ENCODE measurements around the gene PRKAR2B. TPM values are rescaled to one million over a fixed set of nuclear protein-coding genes. Genes with fewer than 3 reads are reported as not detected.

The PRKAR2B gene
- total and polyA plus RNA-seq, 3 experiments from 2014 or later, result 0.93 to 1.2 (median 1.1) TPM

- H3K4me1 Mint-ChIP-seq, result peaks cover 33 to 45% (median 43%) of the 10 kb centered on the region in 3 donors
- no peaks in the 10 kb centered on the region for H3K9me3 Mint-ChIP-seq
- H3K27me3 Mint-ChIP-seq, result no peaks in the 10 kb centered on the region
- DNase-seq, result no peak
- no peaks in the 10 kb centered on the region for H3K9me3 ChIP-seq (ENCODE audit: low read length)
- no peak overlapping the region for H3K27ac ChIP-seq (ENCODE audit: low read depth, low read length)
- H3K27ac Mint-ChIP-seq, result no peak overlapping the region
- H3K27me3 ChIP-seq (ENCODE audit: insufficient read depth, low read length, poor library complexity, severe bottlenecking), result no peaks in the 10 kb centered on the region
- CTCF ChIA-PET, result interaction anchor here (1.1 kb wide), 1 partner anchor 542 kb away, joined by 3 read pairs; no protein-coding TSS in a partner anchor
- no peak overlapping the region for H3K4me3 Mint-ChIP-seq
- POLR2A ChIA-PET, result interaction anchor here (0.6 to 1.4 kb wide), 3 partner anchors 8 to 17 kb away, joined by 3 to 5 read pairs (median 3); partner anchors contain the start of gene HBP1
- H3K4me1 ChIP-seq (ENCODE audit: insufficient read depth, low read length), result peaks cover 1% of the 10 kb centered on the region
- H3K36me3 Mint-ChIP-seq, result peaks cover 17 to 87% (median 43%) of the 10 kb centered on the region in 3 donors
- peaks cover 66% of the 10 kb centered on the region for H3K36me3 ChIP-seq (ENCODE audit: insufficient read depth, low read length)
- no peak overlapping the region for H3K4me3 ChIP-seq (ENCODE audit: low read length)
Measured at GRCh38 chr7:107185716-107186115, 141.2 kb downstream of the PRKAR2B start.

GRCh38 chr7:107186240-107186639 lies 141.7 kb downstream of the PRKAR2B start:
- no peaks in the 10 kb centered on the region for H3K9me3 Mint-ChIP-seq
- Histone ChIP-seq H3K4me3 (ENCODE audit: low read length) (no peak overlapping the region), H3K36me3 (ENCODE audit: insufficient read depth, low read length) (peaks cover 67% of the 10 kb centered on the region), H3K9me3 (ENCODE audit: low read length) (no peaks in the 10 kb centered on the region), H3K27me3 (ENCODE audit: insufficient read depth, low read length, poor library complexity, severe bottlenecking) (no peaks in the 10 kb centered on the region), H3K4me1 (ENCODE audit: insufficient read depth, low read length) (no peaks in the 10 kb centered on the region), H3K27ac (ENCODE audit: low read depth, low read length) (no peak overlapping the region)
- ChIA-PET POLR2A (interaction anchor here (1.0 to 1.4 kb wide), 2 partner anchors 9 to 18 kb away, joined by 3 to 5 read pairs; partner anchors contain the start of gene HBP1), CTCF (interaction anchor here (1.1 kb wide), 1 partner anchor 541 kb away, joined by 3 read pairs; no protein-coding TSS in a partner anchor)
- peaks cover 17 to 86% (median 39%) of the 10 kb centered on the region in 3 donors for H3K36me3 Mint-ChIP-seq
- H3K27me3 Mint-ChIP-seq, result no peaks in the 10 kb centered on the region
- H3K4me1 Mint-ChIP-seq, result peaks cover 28 to 39% (median 38%) of the 10 kb centered on the region in 3 donors
- H3K4me3 Mint-ChIP-seq, result no peak overlapping the region
- H3K27ac Mint-ChIP-seq, result peak overlapping the region in 1 of 8 donors; percentile 17
- no peak for DNase-seq

GRCh38 chr7:107187774-107188173 lies 143.3 kb downstream of the PRKAR2B start:
- no peak for DNase-seq
- POLR2A ChIA-PET, result interaction anchor here (0.5 kb wide), 1 partner anchor 375 kb away, joined by 4 read pairs; no protein-coding TSS in a partner anchor
- Histone ChIP-seq H3K27me3 (ENCODE audit: insufficient read depth, low read length, poor library complexity, severe bottlenecking) (no peaks in the 10 kb centered on the region), H3K9me3 (ENCODE audit: low read length) (no peaks in the 10 kb centered on the region), H3K4me3 (ENCODE audit: low read length) (no peak overlapping the region), H3K27ac (ENCODE audit: low read depth, low read length) (no peak overlapping the region), H3K4me1 (ENCODE audit: insufficient read depth, low read length) (no peaks in the 10 kb centered on the region), H3K36me3 (ENCODE audit: insufficient read depth, low read length) (peaks cover 76% of the 10 kb centered on the region)
- no peaks in the 10 kb centered on the region for H3K9me3 Mint-ChIP-seq
- H3K4me3 Mint-ChIP-seq, result no peak overlapping the region
- peaks cover 17 to 90% (median 43%) of the 10 kb centered on the region in 3 donors for H3K36me3 Mint-ChIP-seq
- H3K4me1 Mint-ChIP-seq, result peaks cover 30 to 41% (median 34%) of the 10 kb centered on the region in 3 donors
- peak overlapping the region in 1 of 8 donors; percentile 19 for H3K27ac Mint-ChIP-seq
- H3K27me3 Mint-ChIP-seq, result no peaks in the 10 kb centered on the region
- CTCF ChIA-PET, result no interaction called here

GRCh38 chr7:107190090-107190489 lies 145.6 kb downstream of the PRKAR2B start:
- DNase-seq, result no peak
- Histone ChIP-seq H3K27me3 (ENCODE audit: insufficient read depth, low read length, poor library complexity, severe bottlenecking) (no peaks in the 10 kb centered on the region), H3K4me3 (ENCODE audit: low read length) (no peak overlapping the region), H3K4me1 (ENCODE audit: insufficient read depth, low read length) (no peaks in the 10 kb centered on the region), H3K9me3 (ENCODE audit: low read length) (no peaks in the 10 kb centered on the region), H3K27ac (ENCODE audit: low read depth, low read length) (no peak overlapping the region), H3K36me3 (ENCODE audit: insufficient read depth, low read length) (peaks cover 68% of the 10 kb centered on the region)
- H3K4me1 Mint-ChIP-seq, result peaks cover 17 to 35% (median 19%) of the 10 kb centered on the region in 3 donors
- no peaks in the 10 kb centered on the region for H3K27me3 Mint-ChIP-seq
- H3K9me3 Mint-ChIP-seq, result no peaks in the 10 kb centered on the region
- ChIA-PET CTCF (no interaction called here), POLR2A (interaction anchor here (1.3 kb wide), 1 partner anchor 21 kb away, joined by 5 read pairs; the partner anchor contains the start of gene HBP1)
- H3K27ac Mint-ChIP-seq, result no peak overlapping the region
- no peak overlapping the region for H3K4me3 Mint-ChIP-seq
- H3K36me3 Mint-ChIP-seq, result peaks cover 12 to 87% (median 40%) of the 10 kb centered on the region in 3 donors

- no peaks in the 10 kb centered on the region for H3K4me1 ChIP-seq (ENCODE audit: insufficient read depth, low read length)
- ChIA-PET POLR2A (interaction anchor here (0.5 kb wide), 1 partner anchor 22 kb away, joined by 4 read pairs; no protein-coding TSS in a partner anchor), CTCF (interaction anchor here (1.0 to 1.1 kb wide), 2 partner anchors 12 to 25 kb away, joined by 3 to 5 read pairs; partner anchors contain the start of gene HBP1)
- no peaks in the 10 kb centered on the region for H3K9me3 ChIP-seq (ENCODE audit: low read length)
- DNase-seq, result no peak
- H3K36me3 ChIP-seq (ENCODE audit: insufficient read depth, low read length), result peaks cover 62% of the 10 kb centered on the region
- H3K27me3 ChIP-seq (ENCODE audit: insufficient read depth, low read length, poor library complexity, severe bottlenecking), result no peaks in the 10 kb centered on the region
- Mint-ChIP-seq H3K27ac (peak overlapping the region in 3 of 8 donors; percentile 6 to 62 (median 26)), H3K9me3 (no peaks in the 10 kb centered on the region), H3K27me3 (no peaks in the 10 kb centered on the region), H3K4me1 (peaks cover 4 to 21% (median 8%) of the 10 kb centered on the region in 3 donors), H3K36me3 (peaks cover 0 to 86% (median 27%) of the 10 kb centered on the region in 3 donors), H3K4me3 (no peak overlapping the region)
- no peak overlapping the region for H3K27ac ChIP-seq (ENCODE audit: low read depth, low read length)
- H3K4me3 ChIP-seq (ENCODE audit: low read length), result no peak overlapping the region
Measured at GRCh38 chr7:107194052-107194451, 149.5 kb downstream of the PRKAR2B start.

- peaks cover 64% of the 10 kb centered on the region for H3K36me3 ChIP-seq (ENCODE audit: insufficient read depth, low read length)
- H3K27me3 ChIP-seq (ENCODE audit: insufficient read depth, low read length, poor library complexity, severe bottlenecking), result no peaks in the 10 kb centered on the region
- no peaks in the 10 kb centered on the region for H3K4me1 ChIP-seq (ENCODE audit: insufficient read depth, low read length)
- Mint-ChIP-seq H3K4me1 (peaks cover 4 to 18% (median 8%) of the 10 kb centered on the region in 3 donors), H3K4me3 (no peak overlapping the region), H3K27me3 (no peaks in the 10 kb centered on the region), H3K27ac (peak overlapping the region in 3 of 8 donors; percentile 5 to 59 (median 12)), H3K36me3 (peaks cover 0 to 89% (median 28%) of the 10 kb centered on the region in 3 donors), H3K9me3 (no peaks in the 10 kb centered on the region)
- POLR2A ChIA-PET, result no interaction called here
- no peaks in the 10 kb centered on the region for H3K9me3 ChIP-seq (ENCODE audit: low read length)
- CTCF ChIA-PET, result interaction anchor here (1.0 to 1.3 kb wide), 3 partner anchors 10 to 29 kb away, joined by 3 read pairs; no protein-coding TSS in a partner anchor
- H3K27ac ChIP-seq (ENCODE audit: low read depth, low read length), result no peak overlapping the region
- H3K4me3 ChIP-seq (ENCODE audit: low read length), result no peak overlapping the region
- no peak for DNase-seq
Measured at GRCh38 chr7:107196834-107197610, 152.5 kb downstream of the PRKAR2B start.

- ChIA-PET POLR2A (interaction anchor here (0.6 kb wide), 1 partner anchor 52 kb away, joined by 3 read pairs; no protein-coding TSS in a partner anchor), CTCF (interaction anchor here (1.1 to 1.2 kb wide), 3 partner anchors 10 to 55 kb away, joined by 3 read pairs; no protein-coding TSS in a partner anchor)
- peak in 1 of 5 donors; percentile 8 for DNase-seq
- H3K9me3 Mint-ChIP-seq, result no peaks in the 10 kb centered on the region
- H3K9me3 ChIP-seq (ENCODE audit: low read length), result no peaks in the 10 kb centered on the region
- peak overlapping the region in 3 of 8 donors; percentile 5 to 36 (median 22) for H3K27ac Mint-ChIP-seq
- peaks cover 2 to 3% (median 2%) of the 10 kb centered on the region in 3 donors for H3K4me1 Mint-ChIP-seq
- H3K36me3 ChIP-seq (ENCODE audit: insufficient read depth, low read length), result peaks cover 54% of the 10 kb centered on the region
- no peak overlapping the region for H3K27ac ChIP-seq (ENCODE audit: low read depth, low read length)
- H3K27me3 ChIP-seq (ENCODE audit: insufficient read depth, low read length, poor library complexity, severe bottlenecking), result no peaks in the 10 kb centered on the region
- peaks cover 5 to 94% (median 27%) of the 10 kb centered on the region in 3 donors for H3K36me3 Mint-ChIP-seq
- no peak overlapping the region for H3K4me3 Mint-ChIP-seq
- H3K4me3 ChIP-seq (ENCODE audit: low read length), result no peak overlapping the region
- H3K27me3 Mint-ChIP-seq, result no peaks in the 10 kb centered on the region
- no peaks in the 10 kb centered on the region for H3K4me1 ChIP-seq (ENCODE audit: insufficient read depth, low read length)
Measured at GRCh38 chr7:107201795-107202450, 157.4 kb downstream of the PRKAR2B start.

Data from CD8-positive, alpha-beta memory T cell (primary cell).